ENCODE results near the gene PRC1. TPM values are rescaled to one million over a fixed set of nuclear protein-coding genes. Genes with fewer than 3 reads are reported as not detected.

PRC1 gene
- total and polyA plus RNA-seq, 2 of the 13 experiments (the other 11 are each of a cell fraction or from before 2014, with no cell fraction given), result 137 to 162 TPM

DNA sequence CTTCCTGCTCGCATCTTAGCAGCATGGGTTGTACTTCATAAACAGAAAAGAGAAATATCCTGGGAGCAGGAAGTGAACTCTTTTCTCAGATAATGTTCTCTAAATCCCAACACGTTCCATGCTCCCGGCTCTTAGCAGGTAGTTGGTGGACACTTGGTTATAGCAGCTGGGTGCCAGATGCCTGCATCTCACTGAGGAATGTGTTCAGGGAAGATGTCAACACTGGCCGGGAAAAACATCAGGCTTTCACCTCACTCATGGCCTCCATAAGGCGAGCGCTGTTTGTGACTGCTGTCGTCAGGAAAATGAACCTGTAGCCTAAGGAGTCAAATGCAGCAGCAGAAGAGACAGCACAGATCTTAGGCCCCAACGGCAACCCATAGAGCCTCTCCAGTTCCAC lies 4.4 kb upstream of the PRC1 start (continued):
- no peak for TF ChIP-seq ZBTB7A (CRISPR knock-in tag; IDR thresholded peaks at IDR 0.05)
- no peak for TF ChIP-seq CBX2 (IDR thresholded peaks at IDR 0.05; ENCODE audit: low read depth, low read length)
- no peak for TF ChIP-seq CBX2 (CRISPR knock-in tag; IDR thresholded peaks at IDR 0.05; ENCODE audit: low read depth)
- no peak for TF ChIP-seq HNF4A (CRISPR knock-in tag; IDR thresholded peaks at IDR 0.05)

DNA sequence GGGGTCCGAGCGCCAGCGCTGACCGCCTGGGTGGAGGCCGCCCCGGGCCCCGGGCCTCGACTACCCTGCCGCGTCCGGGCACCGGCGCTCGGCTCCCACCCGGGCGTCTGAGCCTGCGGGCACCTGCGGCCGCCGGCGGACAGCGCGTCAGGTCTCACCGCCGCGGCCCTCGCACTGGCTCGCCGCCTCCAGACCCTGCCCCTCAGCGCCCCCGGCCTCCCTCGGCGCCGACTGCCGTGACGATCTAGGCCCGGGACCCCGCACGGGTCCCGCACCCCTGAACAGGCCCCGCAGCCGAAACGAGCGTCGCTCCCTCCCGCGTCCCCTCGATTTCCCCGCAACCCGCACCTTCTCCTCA lies 297 bp downstream of the PRC1 start:
- DNase-seq (ENCODE audit: low spot score) (no peak), ATAC-seq (peak; percentile 15), FAIRE-seq (no peak)
- Histone ChIP-seq H3K9me3 (ENCODE audit: low read length) (no peaks in the 10 kb centered on the region), H3K36me3 (replicated peaks in 1 of 2; ENCODE audit: control insufficient read depth in 1 of 2, insufficient read depth in 2 of 2, low read length in 2 of 2) (peaks cover 4 to 11% of the 10 kb centered on the region in 2 experiments; a peak in 2 of 5 replicates), H3K27me3 (ENCODE audit: control insufficient read depth in 1 of 2, insufficient read depth in 2 of 2, low read length in 2 of 2) (no peaks in the 10 kb centered on the region), H3K4me2 (ENCODE audit: low read depth, low read length) (peak overlapping the region; percentile 72; the same call in 1 of the 2 replicates), H3K4me3 (replicated peaks in 1 of 3; ENCODE audit: insufficient read depth in 1 of 3, low read depth in 2 of 3, low read length in 3 of 3) (peak overlapping the region; percentile 94 to 100 (median 99)), H3K4me1 (ENCODE audit: insufficient read depth, low read length) (peaks cover 28% of the 10 kb centered on the region), H2AFZ (ENCODE audit: low read length) (no peak overlapping the region), H4K20me1 (ENCODE audit: insufficient read depth, low read length) (peaks cover 1% of the 10 kb centered on the region; the same call in 1 of the 2 replicates), H3K9ac (ENCODE audit: insufficient read depth, low read depth, low read length) (peak overlapping the region; percentile 99), H3K79me2 (ENCODE audit: insufficient read depth, low read length) (peaks cover 59% of the 10 kb centered on the region), H3K27ac (ENCODE audit: extremely low read length, insufficient read depth, low read length) (peak overlapping the region; percentile 93)
- intact Hi-C loops (cut with micrococcal nuclease; ENCODE audit: unreplicated experiment), result loop anchor here (10.0 kb wide), 1 partner anchor 59 kb away; the partner anchor contains the start of genes HDDC3 and UNC45A
- in situ Hi-C loops (cut with HindIII; ENCODE audit: extremely low pct_ligation_motif_present, low pct_unique_long_range_greater_than_20kb), result no loop called here
- ChIA-PET POLR2A (interaction anchor here (0.7 to 1.1 kb wide), 4 partner anchors 10 to 63 kb away, joined by 3 to 5 read pairs (median 4); partner anchors contain the start of gene UNC45A), CTCF (ENCODE audit: low intra/inter-chr PET ratio, low total read pairs) (no interaction called here)
- 0% methylated on average over 3 of the region's 50 CpGs for WGBS (ENCODE audit: low lambda C conversion rate)
- TF ChIP-seq MEIS2 (CRISPR knock-in tag; IDR thresholded peaks at IDR 0.05), result peak; percentile 5; the same call in 1 of the 2 replicates
- 0 out of 2 replicates have a peak, but pooled peaks have one; percentile 34 for TF ChIP-seq ZNF790 (CRISPR knock-in tag; IDR thresholded peaks at IDR 0.05; ENCODE audit: borderline replicate concordance)
- 0 out of 2 replicates have a peak, but pooled peaks have one; percentile 29 for TF ChIP-seq ZBTB7A (CRISPR knock-in tag; IDR thresholded peaks at IDR 0.05)
- TF ChIP-seq ZNF20 (CRISPR knock-in tag; IDR thresholded peaks at IDR 0.05), result 0 out of 2 replicates have a peak, but pooled peaks have one; percentile 29
- peak; percentile 44; the same call in 1 of the 2 replicates for TF ChIP-seq ZNF776 (CRISPR knock-in tag; IDR thresholded peaks at IDR 0.05)
- TF ChIP-seq, protein P1, sequence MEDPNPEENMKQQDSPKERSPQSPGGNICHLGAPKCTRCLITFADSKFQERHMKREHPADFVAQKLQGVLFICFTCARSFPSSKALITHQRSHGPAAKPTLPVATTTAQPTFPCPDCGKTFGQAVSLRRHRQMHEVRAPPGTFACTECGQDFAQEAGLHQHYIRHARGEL (CRISPR knock-in tag; IDR thresholded peaks at IDR 0.05), result no peak
- peak; percentile 52 for TF ChIP-seq AGO2 (optimal IDR thresholded peaks at IDR 0.05; ENCODE audit: low read depth, low read length)
- peak; percentile 44; the same call in 1 of the 2 replicates for TF ChIP-seq HES4 (CRISPR knock-in tag; IDR thresholded peaks at IDR 0.05; ENCODE audit: borderline replicate concordance)
- TF ChIP-seq ZNF441 (CRISPR knock-in tag; IDR thresholded peaks at IDR 0.05; ENCODE audit: borderline replicate concordance), result no peak
- no peak for TF ChIP-seq HNRNPH1 (optimal IDR thresholded peaks at IDR 0.05; ENCODE audit: low read depth, low read length)
- TF ChIP-seq CAMTA2 (CRISPR knock-in tag; IDR thresholded peaks at IDR 0.05; ENCODE audit: borderline replicate concordance), result 0 out of 2 replicates have a peak, but pooled peaks have one; percentile 7
- TF ChIP-seq JDP2 (CRISPR knock-in tag; IDR thresholded peaks at IDR 0.05; ENCODE audit: borderline replicate concordance), result no peak
- TF ChIP-seq, protein P2, sequence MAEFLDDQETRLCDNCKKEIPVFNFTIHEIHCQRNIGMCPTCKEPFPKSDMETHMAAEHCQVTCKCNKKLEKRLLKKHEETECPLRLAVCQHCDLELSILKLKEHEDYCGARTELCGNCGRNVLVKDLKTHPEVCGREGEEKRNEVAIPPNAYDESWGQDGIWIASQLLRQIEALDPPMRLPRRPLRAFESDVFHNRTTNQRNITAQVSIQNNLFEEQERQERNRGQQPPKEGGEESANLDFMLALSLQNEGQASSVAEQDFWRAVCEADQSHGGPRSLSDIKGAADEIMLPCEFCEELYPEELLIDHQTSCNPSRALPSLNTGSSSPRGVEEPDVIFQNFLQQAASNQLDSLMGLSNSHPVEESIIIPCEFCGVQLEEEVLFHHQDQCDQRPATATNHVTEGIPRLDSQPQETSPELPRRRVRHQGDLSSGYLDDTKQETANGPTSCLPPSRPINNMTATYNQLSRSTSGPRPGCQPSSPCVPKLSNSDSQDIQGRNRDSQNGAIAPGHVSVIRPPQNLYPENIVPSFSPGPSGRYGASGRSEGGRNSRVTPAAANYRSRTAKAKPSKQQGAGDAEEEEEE (CRISPR knock-in tag; IDR thresholded peaks at IDR 0.05; ENCODE audit: borderline replicate concordance), result no peak
- TF ChIP-seq ZNF768 (CRISPR knock-in tag; IDR thresholded peaks at IDR 0.05), result 0 out of 2 replicates have a peak, but pooled peaks have one; percentile 26
- 0 out of 2 replicates have a peak, but pooled peaks have one; percentile 33 for TF ChIP-seq ZNF234 (CRISPR knock-in tag; conservative IDR thresholded peaks at IDR 0.05)
- peak; percentile 59; the same call in 1 of the 2 replicates for TF ChIP-seq SAFB2 (CRISPR knock-in tag; IDR thresholded peaks at IDR 0.05; ENCODE audit: borderline replicate concordance, low read depth)
- TF ChIP-seq ZNF232 (CRISPR knock-in tag; IDR thresholded peaks at IDR 0.05; ENCODE audit: borderline replicate concordance), result peak; percentile 25; the same call in 1 of the 2 replicates
- BruUV-seq (replicated peaks), result no TSS peak

Measured in HepG2 (cell line).